RPMI7951 (cell line): ENCODE measurements around the gene C9orf153. TPM values are rescaled to one million over a fixed set of nuclear protein-coding genes. Genes with fewer than 3 reads are reported as not detected.

ENCODE experiments used
- DNase-seq: peaks from one replicate; pipeline ENCODE4 v3.0.0-alpha.2; 2012; ENCODE audit warnings: low read depth
- total RNA-seq: library from RNA; depleted of rRNA; stranded (reverse); fragments of >200 nt; shearing (Covaris generic); gene quantifications from 2 replicates; pipeline ENCODE4 v1.2.3, GENCODE V29; 2014; rRNA removed

C9orf153 gene
- total RNA-seq, 1 experiment from 2014 or later = 0.48 TPM

DNA sequence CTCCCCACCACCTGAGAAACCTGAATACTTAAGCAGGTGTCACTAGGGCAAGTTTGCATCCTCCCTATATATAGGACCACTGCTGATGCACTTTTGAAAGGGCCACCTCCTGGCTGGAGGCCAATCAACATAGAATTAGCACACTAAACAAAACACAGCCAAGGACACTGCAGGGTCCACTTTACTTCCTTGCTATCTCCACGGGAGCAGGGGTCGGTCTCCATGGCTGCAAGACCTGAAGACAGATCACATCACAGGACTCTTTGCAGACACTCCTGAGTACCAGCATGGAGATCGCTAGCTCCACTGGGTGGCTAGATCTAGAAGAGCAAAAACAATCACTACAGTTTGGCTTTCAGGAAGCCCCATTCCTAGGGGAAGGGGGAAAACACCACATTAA lies 72.3 kb downstream of the C9orf153 start:
- DNase-seq = no peak

GRCh38 chr9:86186696-86187095 lies 72.8 kb downstream of the C9orf153 start:
- no peak for DNase-seq

- DNase-seq = peak; percentile 63
Measured at GRCh38 chr9:86185872-86186271, 73.6 kb downstream of the C9orf153 start.

GRCh38 chr9:86184138-86184524 lies 75.3 kb downstream of the C9orf153 start:
- no peak for DNase-seq

DNA sequence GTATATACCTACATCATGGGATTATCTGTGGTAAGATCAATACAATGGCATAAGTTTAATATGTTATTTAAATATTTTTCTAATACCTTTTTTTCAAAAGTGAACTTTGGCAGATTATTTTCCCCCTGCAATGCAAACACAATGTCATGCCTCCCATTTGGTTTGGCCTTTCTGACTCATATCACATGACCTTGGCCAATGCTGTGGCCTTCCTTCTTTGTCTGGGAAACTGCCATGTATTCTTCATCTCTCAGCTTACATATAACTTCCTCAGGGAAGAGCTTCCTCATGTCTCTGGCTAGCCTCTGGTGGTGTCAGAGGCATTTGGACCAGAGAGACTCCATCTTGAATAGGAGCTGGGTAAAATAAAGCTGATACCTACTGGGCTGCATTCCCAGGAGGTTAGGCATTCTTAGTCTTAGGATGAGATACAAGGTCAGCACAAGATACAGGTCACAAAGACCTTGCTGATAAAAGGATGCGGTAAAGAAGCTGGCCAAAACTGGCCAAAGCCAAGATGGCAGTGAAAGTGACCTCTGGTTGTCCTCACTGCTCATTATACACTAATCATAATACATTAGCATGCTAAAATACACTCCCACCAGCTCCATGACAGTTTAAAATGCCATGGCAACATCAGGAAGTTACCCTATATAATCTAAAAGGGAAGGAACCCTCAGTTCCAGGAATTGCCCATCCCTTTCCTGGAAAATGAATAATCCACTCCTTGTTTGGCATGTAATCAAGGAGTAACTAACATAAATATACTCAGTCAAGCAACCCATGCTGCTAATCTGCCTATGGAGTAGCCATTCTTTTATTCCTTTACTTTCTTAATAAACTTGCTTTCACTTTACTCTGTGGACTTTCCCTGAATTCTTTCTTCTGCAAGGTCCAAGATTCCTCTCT lies 76.0 kb downstream of the C9orf153 start:
- DNase-seq = peak; percentile 28

- DNase-seq = no peak
Measured at GRCh38 chr9:86181379-86182315, 77.8 kb downstream of the C9orf153 start.

DNA sequence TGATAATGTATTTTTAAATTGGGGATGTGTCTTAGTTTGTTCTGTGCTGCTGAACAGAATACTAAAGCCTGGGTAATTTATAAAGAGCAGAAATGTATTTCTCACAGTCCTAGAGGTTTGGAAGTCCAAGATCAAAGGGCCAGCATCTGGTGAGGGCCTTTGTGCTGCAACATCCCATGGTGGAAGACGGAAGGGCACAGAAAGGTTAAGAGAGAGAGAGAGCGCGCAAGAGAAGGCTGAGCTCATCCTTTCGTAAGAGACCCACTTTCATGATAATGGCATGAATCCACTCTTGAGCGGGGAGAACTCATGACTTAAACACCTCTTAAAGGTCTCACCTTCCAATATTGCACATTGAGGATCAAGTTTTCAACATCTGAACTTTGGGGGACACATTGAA lies 81.0 kb downstream of the C9orf153 start:
- DNase-seq = peak; percentile 31

DNA sequence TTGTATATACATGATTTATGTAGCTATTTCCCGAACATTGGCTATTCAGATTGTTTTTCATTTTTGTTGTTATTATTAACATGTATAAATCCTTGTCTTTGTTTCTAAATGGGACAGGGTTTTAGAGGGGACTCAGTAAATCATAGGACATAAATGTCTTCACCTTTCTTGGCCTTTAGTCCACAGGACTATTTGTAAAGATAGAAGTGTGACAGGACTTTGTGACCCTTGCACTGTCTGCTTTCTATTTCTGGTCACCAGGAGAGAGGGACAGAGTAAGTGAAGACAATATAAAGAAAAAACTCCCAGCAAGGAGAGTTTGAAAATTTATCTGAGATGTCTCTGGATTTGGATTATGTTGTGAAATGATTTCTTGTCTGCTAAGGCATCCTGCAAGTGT lies 81.5 kb downstream of the C9orf153 start:
- no peak for DNase-seq

DNA sequence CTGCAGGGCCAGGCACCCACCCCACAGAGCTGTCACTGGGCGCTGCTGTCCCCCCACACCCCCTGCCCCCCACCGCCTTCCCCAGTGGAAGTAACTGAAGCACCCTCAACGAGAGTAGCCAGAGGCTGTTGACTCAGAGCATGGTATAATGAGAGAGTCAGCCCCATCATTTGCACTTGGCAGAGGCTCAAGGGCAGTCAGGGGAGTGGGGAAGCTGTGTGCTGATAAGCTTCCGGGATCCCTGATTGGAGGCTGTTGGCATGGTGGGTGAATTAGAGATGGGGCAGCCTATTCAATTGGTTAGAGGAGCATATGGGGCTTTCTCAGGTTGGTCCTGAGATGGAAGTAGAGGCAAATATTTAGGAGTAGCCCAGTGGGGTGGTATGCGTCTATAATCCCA lies 83.0 kb downstream of the C9orf153 start:
- peak; percentile 90 for DNase-seq

- DNase-seq = peak; percentile 58
Measured at GRCh38 chr9:86175743-86176456, 83.6 kb downstream of the C9orf153 start.

DNA sequence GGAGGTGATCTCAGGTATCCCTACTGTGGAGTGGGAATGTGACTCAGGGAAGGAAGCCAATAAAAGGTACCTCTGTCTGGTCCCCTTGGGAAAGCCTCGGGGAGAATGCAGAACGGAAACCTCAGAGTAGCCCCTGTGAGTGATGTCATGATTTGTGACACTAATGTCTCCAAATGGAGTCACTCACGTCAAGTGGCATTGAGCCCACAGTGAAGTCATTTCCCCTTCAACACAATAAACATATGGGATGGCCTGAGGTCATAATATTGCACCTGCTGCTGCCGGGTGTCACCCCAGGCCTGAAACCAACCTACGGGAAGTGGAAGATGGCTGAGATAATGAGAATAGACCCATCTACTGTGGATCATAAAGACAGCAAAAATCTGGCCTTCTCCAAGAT lies 84.2 kb downstream of the C9orf153 start:
- DNase-seq = peak; percentile 37

Other genes starting within 250 kb of the C9orf153 start
- gene GOLM1, start 160.1 kb downstream of the C9orf153 start, total RNA-seq = 29.9 and 31.9 TPM in 2 replicates
- gene ISCA1, start 22.9 kb upstream of the C9orf153 start, total RNA-seq = 29.4 and 32.4 TPM in 2 replicates
- 21.3 and 21.6 TPM in 2 replicates for gene TUT7, start 94.8 kb upstream of the C9orf153 start, total RNA-seq